Nephron progenitor cell (in vitro differentiated cells): ENCODE data around the gene MSLN.

Experiments used
- DNase-seq: peaks from one replicate; pipeline ENCODE4 v3.0.0; 2021
- H3K27ac Mint-ChIP-seq: 2 replicates; pipeline ENCODE4 v1.8.0; 2021; ENCODE audit warnings: mild to moderate bottlenecking, moderate library complexity, mixed read lengths
- H3K27me3 Mint-ChIP-seq: 2 replicates; pipeline ENCODE4 v1.8.0; 2021; ENCODE audit warnings: mild to moderate bottlenecking, low read depth, mixed read lengths; ENCODE audit not compliant: poor library complexity
- H3K36me3 Mint-ChIP-seq: 2 replicates; pipeline ENCODE4 v1.8.0; 2021; ENCODE audit warnings: low read depth, mixed read lengths
- H3K4me1 Mint-ChIP-seq: 2 replicates; pipeline ENCODE4 v1.8.0; 2021; ENCODE audit warnings: mixed read lengths
- H3K4me3 Mint-ChIP-seq: 2 replicates; pipeline ENCODE4 v1.8.0; 2021; ENCODE audit warnings: mild to moderate bottlenecking, moderate library complexity, mixed read lengths
- H3K9me3 Mint-ChIP-seq: 2 replicates; pipeline ENCODE4 v1.8.0; 2021; ENCODE audit warnings: mild to moderate bottlenecking, moderate library complexity, mixed read lengths
- CTCF ChIP-seq: fragments of 200-600 bp; sonication (generic); IDR thresholded peaks from 2 replicates; pipeline ENCODE4 v1.5.0; 2021; ENCODE audit warnings: antibody characterized with exemption

MSLN gene

GRCh38 chr16:721765-722540 is 38.6 kb upstream of the MSLN start:
- H3K27me3 Mint-ChIP-seq = peaks cover 7% of the 10 kb centered on the region
- H3K36me3 Mint-ChIP-seq = no peaks in the 10 kb centered on the region
- peak overlapping the region; percentile 40 for H3K4me3 Mint-ChIP-seq
- H3K27ac Mint-ChIP-seq = no peak overlapping the region
- no peak for DNase-seq
- peaks cover 20% of the 10 kb centered on the region for H3K4me1 Mint-ChIP-seq
- H3K9me3 Mint-ChIP-seq = no peaks in the 10 kb centered on the region
- no peak for TF ChIP-seq CTCF

- TF ChIP-seq CTCF = no peak
- H3K9me3 Mint-ChIP-seq = no peaks in the 10 kb centered on the region
- peaks cover 20% of the 10 kb centered on the region for H3K4me1 Mint-ChIP-seq
- no peak for DNase-seq
- H3K27me3 Mint-ChIP-seq = peaks cover 7% of the 10 kb centered on the region
- H3K36me3 Mint-ChIP-seq = no peaks in the 10 kb centered on the region
- no peak overlapping the region for H3K27ac Mint-ChIP-seq
- H3K4me3 Mint-ChIP-seq = no peak overlapping the region
Measured at GRCh38 chr16:722835-723633, 37.5 kb upstream of the MSLN start.

DNA sequence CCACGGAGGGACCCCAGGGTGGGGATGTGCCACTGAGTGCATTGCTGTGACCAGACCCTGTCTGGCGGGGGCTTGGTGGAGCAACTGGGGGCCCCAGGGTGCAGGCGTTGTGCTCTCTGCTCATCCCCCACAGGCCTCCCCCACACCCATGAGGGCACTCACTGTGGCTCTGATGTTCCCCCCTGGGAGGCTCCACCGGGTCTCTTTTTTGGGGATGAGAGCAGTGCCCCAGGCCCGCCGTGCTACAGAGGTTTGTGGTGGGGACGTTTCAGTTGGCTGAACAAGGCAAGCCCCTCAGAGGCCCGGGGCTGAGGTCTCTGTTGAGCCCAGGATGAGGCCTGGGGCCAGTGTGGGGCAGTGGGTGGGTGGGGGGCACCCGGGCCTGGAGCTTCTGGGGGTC is 36.8 kb upstream of the MSLN start:
- H3K36me3 Mint-ChIP-seq = no peaks in the 10 kb centered on the region
- H3K9me3 Mint-ChIP-seq = no peaks in the 10 kb centered on the region
- TF ChIP-seq CTCF = no peak
- H3K4me1 Mint-ChIP-seq = peaks cover 17% of the 10 kb centered on the region
- no peak overlapping the region for H3K4me3 Mint-ChIP-seq
- H3K27ac Mint-ChIP-seq = no peak overlapping the region
- peaks cover 8% of the 10 kb centered on the region for H3K27me3 Mint-ChIP-seq
- no peak for DNase-seq

GRCh38 chr16:724188-725040 is 36.1 kb upstream of the MSLN start:
- Mint-ChIP-seq H3K27ac (no peak overlapping the region), H3K4me1 (peaks cover 10% of the 10 kb centered on the region), H3K27me3 (peaks cover 12% of the 10 kb centered on the region), H3K9me3 (no peaks in the 10 kb centered on the region), H3K36me3 (no peaks in the 10 kb centered on the region), H3K4me3 (no peak overlapping the region)
- no peak for TF ChIP-seq CTCF
- DNase-seq = no peak

- Mint-ChIP-seq H3K9me3 (no peaks in the 10 kb centered on the region), H3K4me3 (no peak overlapping the region), H3K27ac (no peak overlapping the region), H3K36me3 (no peaks in the 10 kb centered on the region), H3K27me3 (peaks cover 12% of the 10 kb centered on the region), H3K4me1 (peaks cover 4% of the 10 kb centered on the region)
- DNase-seq = no peak
- TF ChIP-seq CTCF = no peak
Measured at GRCh38 chr16:725041-725376, 35.5 kb upstream of the MSLN start.
